ENCODE data around the gene CSN3.

Gene CSN3

DNA sequence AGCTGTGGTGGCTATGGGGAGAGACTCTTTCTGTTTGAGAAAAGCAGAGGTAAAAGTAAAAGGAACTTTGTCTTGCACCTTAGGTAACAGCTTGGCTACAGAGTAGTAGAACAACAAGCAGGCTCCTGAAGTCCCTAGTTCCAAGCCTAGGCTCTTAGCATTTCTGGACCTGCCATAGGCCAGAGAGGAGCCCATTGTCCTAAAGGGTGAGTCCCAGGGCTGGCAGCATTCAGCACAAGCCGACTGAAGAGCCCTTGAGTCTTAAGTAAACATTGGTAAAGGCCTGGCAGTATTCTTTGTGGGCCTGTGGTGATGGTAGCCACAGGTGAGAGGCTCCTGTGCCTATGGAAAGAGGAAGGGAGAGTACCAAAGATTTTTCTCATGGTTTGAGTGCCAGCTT lies 38.2 kb downstream of the CSN3 start:
- H3K36me3 ChIP-seq: no peaks in the 10 kb centered on the region
- no peaks in the 10 kb centered on the region for H4K20me1 ChIP-seq
- no peak for TF ChIP-seq Cebpa-rat (IDR thresholded peaks at IDR 0.05)
- no peaks in the 10 kb centered on the region for H3K27me3 ChIP-seq
- no peak overlapping the region for H3K27ac ChIP-seq
- H3K4me3 ChIP-seq: no peak overlapping the region
- H3K9me3 ChIP-seq (replicated peaks in 1 of 11): no peaks in the 10 kb centered on the region
- H3K4me2 ChIP-seq: no peak overlapping the region
- H3K9ac ChIP-seq: no peak overlapping the region
- H3K4me1 ChIP-seq: no peaks in the 10 kb centered on the region

- no peak overlapping the region for H3K4me3 ChIP-seq
- H3K9ac ChIP-seq: no peak overlapping the region
- no peaks in the 10 kb centered on the region for H3K27me3 ChIP-seq
- H3K27ac ChIP-seq: no peak overlapping the region
- H3K4me1 ChIP-seq: no peaks in the 10 kb centered on the region
- no peaks in the 10 kb centered on the region for H4K20me1 ChIP-seq
- no peak overlapping the region for H3K4me2 ChIP-seq
- no peaks in the 10 kb centered on the region for H3K36me3 ChIP-seq
- TF ChIP-seq Cebpa-rat (IDR thresholded peaks at IDR 0.05): no peak
- no peaks in the 10 kb centered on the region for H3K9me3 ChIP-seq (replicated peaks in 1 of 11)
Measured at GRCh38 chr4:70288651-70289050, 46.3 kb downstream of the CSN3 start.

DNA sequence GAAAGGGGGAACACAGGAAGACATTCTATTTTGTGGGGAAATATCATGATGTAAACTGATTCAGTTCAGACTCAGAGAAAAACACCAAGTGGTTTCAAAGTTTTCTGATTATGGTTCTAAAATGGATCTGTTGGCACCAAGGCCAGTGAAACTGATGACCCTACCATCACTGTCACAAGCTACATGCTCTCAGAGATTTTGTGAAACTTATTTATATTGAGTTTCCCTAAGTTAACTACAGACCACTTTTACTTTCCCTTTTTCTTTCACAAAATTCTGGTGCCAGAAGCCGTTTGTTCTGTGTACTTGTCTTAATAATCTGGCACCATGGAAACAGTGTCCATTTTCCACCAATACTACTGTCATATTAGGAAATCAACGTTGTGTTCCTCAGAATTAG lies 48.9 kb downstream of the CSN3 start:
- Histone ChIP-seq H3K27me3 (no peaks in the 10 kb centered on the region), H4K20me1 (no peaks in the 10 kb centered on the region), H3K4me2 (no peak overlapping the region), H3K9me3 (replicated peaks in 1 of 11) (no peaks in the 10 kb centered on the region), H3K36me3 (no peaks in the 10 kb centered on the region), H3K27ac (no peak overlapping the region), H3K9ac (no peak overlapping the region), H3K4me1 (no peaks in the 10 kb centered on the region), H3K4me3 (no peak overlapping the region)
- no peak for TF ChIP-seq Cebpa-rat (IDR thresholded peaks at IDR 0.05)

DNA sequence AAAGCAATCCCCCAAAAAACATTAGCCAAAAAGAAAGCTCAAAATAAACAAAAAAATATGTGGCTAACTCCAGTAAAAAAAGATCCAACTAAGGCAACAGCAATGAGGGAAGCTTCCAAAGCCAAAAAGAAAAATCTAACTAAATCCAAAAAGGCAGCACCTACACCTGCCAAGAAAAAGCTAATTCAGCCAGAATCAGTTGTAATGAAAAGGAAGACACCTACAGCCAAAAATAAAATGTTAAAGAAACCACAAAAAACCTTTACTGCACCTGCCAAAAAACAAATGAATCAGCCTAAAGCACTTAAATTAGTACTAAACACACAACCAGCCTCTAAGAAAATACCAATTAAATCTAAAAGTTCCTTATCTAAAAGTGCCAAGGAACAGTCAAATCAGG lies 55.2 kb downstream of the CSN3 start:
- Histone ChIP-seq H3K4me2 (no peak overlapping the region), H3K27me3 (no peaks in the 10 kb centered on the region), H3K9ac (no peak overlapping the region)

GRCh38 chr4:70298051-70298450 lies 55.7 kb downstream of the CSN3 start:
- H3K4me2 ChIP-seq: no peak overlapping the region

More for the DNA sequence above, 55.2 kb downstream of the CSN3 start:
- H3K27ac ChIP-seq: no peak overlapping the region
- H4K20me1 ChIP-seq: no peaks in the 10 kb centered on the region
- H3K4me1 ChIP-seq: no peaks in the 10 kb centered on the region
- no peaks in the 10 kb centered on the region for H3K36me3 ChIP-seq
- TF ChIP-seq Cebpa-rat (IDR thresholded peaks at IDR 0.05): no peak
- H3K4me3 ChIP-seq: no peak overlapping the region
- no peaks in the 10 kb centered on the region; a peak in 1 of 22 replicates for H3K9me3 ChIP-seq (replicated peaks in 1 of 11)

DNA sequence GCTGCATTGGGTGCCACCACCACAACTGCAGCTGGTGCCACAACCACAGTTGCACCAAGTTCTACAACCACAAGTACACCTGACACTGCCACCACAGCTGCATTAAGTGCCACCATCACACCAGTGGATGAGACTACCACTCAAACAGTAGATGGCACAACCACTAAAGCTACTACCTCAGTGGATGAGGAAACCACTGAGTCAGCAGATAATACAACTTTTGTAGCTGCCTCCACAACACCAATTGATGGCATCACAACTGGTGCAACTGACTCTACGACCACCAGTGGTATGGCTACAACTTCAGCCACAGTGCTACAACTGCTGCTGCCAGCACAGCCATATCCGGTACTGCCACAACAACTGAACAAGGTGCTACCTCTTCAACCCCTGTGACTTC lies 57.2 kb downstream of the CSN3 start:
- H3K9me3 ChIP-seq (replicated peaks in 1 of 11): no peaks in the 10 kb centered on the region; a peak in 1 of 22 replicates

More at GRCh38 chr4:70298051-70298450, 55.7 kb downstream of the CSN3 start:
- no peak for TF ChIP-seq Cebpa-rat (IDR thresholded peaks at IDR 0.05)
- Histone ChIP-seq H3K27me3 (no peaks in the 10 kb centered on the region), H3K27ac (no peak overlapping the region), H3K9me3 (replicated peaks in 1 of 11) (no peaks in the 10 kb centered on the region; a peak in 1 of 22 replicates), H3K4me3 (no peak overlapping the region), H4K20me1 (no peaks in the 10 kb centered on the region), H3K36me3 (no peaks in the 10 kb centered on the region), H3K9ac (no peak overlapping the region), H3K4me1 (no peaks in the 10 kb centered on the region)

GRCh38 chr4:70300215-70300614 lies 57.8 kb downstream of the CSN3 start:
- H3K4me1 ChIP-seq: no peaks in the 10 kb centered on the region
- H3K4me2 ChIP-seq: no peak overlapping the region
- no peaks in the 10 kb centered on the region for H4K20me1 ChIP-seq
- no peak for TF ChIP-seq Cebpa-rat (IDR thresholded peaks at IDR 0.05)
- H3K9ac ChIP-seq: no peak overlapping the region
- H3K36me3 ChIP-seq: no peaks in the 10 kb centered on the region
- H3K27me3 ChIP-seq: no peaks in the 10 kb centered on the region
- H3K4me3 ChIP-seq: no peak overlapping the region
- H3K9me3 ChIP-seq (replicated peaks in 1 of 11): no peaks in the 10 kb centered on the region; a peak in 1 of 22 replicates
- no peak overlapping the region for H3K27ac ChIP-seq

More for the DNA sequence above, 57.2 kb downstream of the CSN3 start:
- Histone ChIP-seq H3K9ac (no peak overlapping the region), H3K4me3 (no peak overlapping the region), H3K27me3 (no peaks in the 10 kb centered on the region), H3K4me1 (no peaks in the 10 kb centered on the region), H3K27ac (no peak overlapping the region), H4K20me1 (no peaks in the 10 kb centered on the region), H3K36me3 (no peaks in the 10 kb centered on the region), H3K4me2 (no peak overlapping the region)
- no peak for TF ChIP-seq Cebpa-rat (IDR thresholded peaks at IDR 0.05)
